Stimulated activated CD4-positive, alpha-beta T cell treated with anti-CD3 and anti-CD28 coated beads, Interleukin-4, amount 100 ng/mL, for 4 hours (primary cell): Measurements from ENCODE around the gene TOM1L2.
"Not testable (repeated sequence)": the region's sequence is repeated elsewhere in the genome, so short reads cannot be mapped to it uniquely, and the experiment has no call there.

Experiments used
- DNase-seq, 2 experiments: peaks; one replicate each; pipeline ENCODE4 v3.0.0-alpha.2; 2020

TOM1L2 gene

GRCh38 chr17:17814162-17815061 lies 157.8 kb downstream of the TOM1L2 start:
- DNase-seq, result no peak

DNA sequence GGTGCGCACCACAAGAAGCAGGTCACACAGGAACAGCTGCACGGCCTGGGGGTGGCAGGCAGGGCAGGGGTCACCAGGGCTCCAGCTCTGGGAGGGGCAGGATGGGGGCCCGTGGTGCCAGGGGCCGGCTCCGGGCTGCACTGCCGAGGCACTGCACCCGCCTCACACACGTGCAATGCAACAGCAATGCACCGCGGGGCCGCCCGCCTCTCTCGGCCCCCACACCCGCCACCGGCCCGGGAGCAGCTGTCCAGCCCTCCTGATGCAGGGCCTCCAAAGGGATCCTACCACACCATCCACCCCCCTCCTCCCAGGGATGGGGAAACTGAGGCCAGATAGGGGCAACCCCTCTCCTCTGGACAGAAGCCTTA lies 158.5 kb downstream of the TOM1L2 start:
- no peak for DNase-seq

- DNase-seq, result no peak
Measured at GRCh38 chr17:17813055-17813724, 159.0 kb downstream of the TOM1L2 start.

DNA sequence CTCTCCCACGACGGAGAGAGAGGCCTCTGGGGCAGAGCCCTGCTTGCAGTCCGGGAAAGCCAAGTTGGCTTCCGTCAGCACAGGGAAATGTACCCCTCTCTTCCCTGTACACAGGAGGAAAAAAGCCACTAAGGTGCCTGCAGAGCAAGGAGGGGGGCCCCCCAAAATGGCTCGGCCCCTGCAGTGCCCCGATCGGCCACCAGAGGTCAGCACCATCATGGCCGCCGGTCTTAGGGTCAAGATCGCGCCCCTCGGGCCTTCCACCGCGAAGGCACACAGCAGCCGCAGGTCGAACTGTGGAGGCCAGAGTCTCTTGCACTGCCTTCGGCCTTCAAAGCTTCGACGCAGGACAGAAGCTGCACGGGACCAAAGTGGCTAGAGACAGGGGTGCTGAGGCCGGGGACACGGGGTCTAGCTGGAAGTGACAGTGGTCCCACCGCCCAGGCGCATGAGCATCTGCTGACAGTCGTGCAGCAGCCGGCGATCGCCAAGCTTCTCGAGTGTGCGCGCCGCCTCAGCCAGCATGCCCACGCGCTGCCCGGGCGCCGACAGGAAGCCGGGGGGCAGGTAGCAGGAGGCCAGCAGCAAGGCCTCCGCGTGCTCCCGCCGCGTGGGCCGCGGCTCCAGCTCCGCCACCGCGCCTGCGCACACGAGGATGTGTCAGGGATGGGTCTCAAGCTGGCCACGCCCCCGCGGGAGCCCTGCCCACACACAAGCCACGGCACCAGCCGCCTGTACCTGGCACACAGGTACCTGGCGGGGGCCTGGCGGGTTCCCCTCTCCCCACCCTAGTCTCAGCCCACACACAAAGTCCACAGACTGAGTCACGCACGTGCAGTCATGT lies 159.8 kb downstream of the TOM1L2 start:
- peak; percentile 40 to 66 for DNase-seq

DNA sequence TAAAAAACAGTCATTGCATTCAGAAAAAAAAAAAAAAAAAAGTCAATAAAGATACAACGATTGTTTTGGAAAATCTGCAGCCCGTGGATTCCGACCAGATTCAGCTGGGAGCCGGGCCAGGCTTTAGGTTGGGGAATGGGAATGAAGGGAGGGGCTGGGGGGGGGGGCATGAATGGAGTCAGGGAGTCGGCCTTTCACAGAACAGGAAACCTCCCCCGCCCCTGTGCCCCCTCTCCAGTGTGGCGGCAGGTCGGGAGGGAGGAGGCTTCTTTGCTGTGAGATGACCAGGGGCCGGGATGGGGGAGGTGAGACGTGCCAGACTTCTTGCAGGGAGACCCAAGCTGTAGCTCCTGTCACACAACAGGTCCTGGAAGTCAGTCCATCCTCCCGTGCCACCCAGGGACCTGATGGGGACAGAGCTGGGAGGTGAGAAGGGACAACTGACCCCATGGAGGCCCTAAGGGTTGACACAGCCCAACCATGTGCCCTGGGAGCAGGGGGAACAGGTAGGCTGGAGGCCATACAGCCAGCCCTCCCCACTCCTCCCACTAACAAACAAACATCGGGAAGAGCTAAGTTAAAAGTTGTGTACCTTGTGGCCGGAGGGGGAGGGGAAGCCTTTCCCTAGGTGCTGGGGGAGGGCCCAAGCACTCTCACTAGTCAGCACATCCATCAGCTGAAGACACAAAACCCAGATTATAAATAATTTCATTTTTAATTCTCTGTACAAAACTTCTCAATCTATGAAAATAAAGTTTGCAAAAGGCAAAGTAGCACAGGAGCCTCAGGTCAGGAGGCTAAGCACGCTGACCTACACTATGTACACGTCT lies 160.6 kb downstream of the TOM1L2 start:
- no peak for DNase-seq

GRCh38 chr17:17810895-17811248 lies 161.3 kb downstream of the TOM1L2 start:
- no peak for DNase-seq

GRCh38 chr17:17810084-17810894 lies 161.9 kb downstream of the TOM1L2 start:
- DNase-seq, result no peak

DNA sequence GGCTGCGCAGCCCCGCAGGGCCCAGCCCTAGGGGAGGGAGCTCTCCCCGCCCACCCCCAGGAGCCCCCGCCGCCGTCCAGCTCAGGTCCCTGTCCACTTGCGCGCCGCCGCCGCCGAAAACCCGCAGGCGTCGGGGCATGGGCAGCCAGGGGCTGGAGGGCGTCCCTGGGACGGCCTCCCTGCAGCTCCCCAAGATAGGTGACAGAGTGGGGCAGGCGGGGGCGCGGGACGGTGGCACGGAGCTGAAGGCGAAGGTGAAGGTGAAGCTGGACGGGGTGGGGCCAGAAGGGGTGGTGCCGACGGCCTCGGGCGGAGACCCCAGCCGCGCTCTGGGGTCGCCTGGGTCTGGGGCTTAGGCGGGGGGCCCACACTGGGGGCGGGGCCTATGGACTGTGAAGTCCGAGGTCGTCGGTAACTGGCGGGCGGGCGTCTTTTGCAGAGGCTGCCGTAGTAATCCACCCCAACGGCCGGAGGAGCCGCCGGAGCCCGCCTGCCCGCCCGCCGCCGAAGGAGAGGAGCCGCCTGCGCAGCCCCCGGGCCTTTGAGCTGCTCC lies 162.6 kb downstream of the TOM1L2 start:
- DNase-seq, result no peak

DNA sequence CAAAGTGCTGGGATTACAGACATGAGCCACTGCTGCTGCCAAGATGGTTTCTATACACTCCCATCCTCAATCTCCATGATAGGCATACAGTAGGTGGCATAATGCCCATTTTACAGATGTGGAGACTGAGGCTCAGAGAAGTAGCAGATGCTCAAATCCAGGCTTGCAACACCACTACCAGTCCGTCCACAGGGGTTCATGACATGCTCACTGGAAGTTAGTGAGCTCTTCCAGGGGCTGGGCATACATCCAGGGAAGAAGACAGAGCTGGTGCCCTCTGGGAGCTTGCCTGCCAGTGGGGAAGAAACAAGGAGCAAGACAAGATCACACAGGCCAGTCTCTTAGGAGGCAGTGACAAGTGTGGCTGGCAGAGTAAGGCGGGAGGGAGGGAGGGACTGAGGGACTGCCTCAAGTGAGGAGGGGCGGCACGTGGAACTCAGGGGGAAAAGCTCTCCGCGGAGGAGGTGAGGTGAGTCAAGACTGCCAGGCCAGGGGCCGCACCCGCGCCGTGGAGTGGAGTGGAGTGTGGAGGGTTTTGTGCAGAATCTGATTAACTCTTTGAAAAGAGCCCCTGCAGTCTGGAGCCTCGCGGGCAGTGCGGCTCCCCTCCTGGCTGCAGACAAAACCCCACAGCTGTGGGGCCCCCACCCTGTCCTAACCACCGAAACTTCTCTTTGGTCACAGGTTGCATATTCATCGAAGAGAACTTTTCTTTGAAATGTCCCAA lies 163.3 kb downstream of the TOM1L2 start:
- no peak for DNase-seq

DNA sequence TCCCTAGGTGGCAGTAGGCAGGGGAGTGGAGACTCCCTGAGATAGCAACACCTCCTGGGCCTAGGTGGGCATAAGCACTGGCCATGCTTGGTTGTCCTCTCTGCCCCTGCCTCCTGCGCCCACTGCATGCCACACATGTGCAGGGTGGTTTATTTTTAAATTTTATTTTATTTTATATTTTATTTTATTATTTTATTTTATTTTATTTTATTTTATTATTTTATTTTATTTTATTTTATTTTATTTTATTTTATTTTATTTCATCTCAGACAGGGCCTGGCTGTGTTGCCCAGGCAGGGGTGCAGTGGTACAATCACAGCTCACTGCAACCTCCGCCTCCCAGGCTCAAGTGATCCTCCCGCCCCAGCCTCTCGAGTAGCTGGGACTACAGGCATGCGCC lies 164.0 kb downstream of the TOM1L2 start:
- not testable (repeated sequence) for DNase-seq

DNA sequence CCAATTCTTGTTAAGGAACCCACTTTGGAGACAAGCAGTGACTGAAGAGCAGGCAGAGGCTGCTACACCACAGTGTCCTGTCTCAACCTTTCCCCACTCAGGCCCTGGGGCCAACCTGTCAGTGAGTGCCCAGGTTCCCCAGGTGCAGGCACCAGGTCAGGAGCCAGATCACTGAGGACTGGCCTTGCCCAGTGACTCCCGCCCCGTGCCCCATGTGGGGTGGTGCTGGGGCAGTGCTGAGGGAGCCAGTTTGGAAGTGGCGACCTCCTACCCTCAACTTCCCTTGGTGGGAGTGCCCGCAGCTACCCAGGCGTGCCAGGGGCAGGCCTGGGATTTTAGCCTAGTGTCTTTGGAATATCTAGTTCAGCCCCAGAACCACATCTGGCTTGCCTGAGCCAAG lies 164.8 kb downstream of the TOM1L2 start:
- DNase-seq, result no peak

- no peak for DNase-seq
Measured at GRCh38 chr17:17806611-17807274, 165.5 kb downstream of the TOM1L2 start.

GRCh38 chr17:17806035-17806434 lies 166.2 kb downstream of the TOM1L2 start:
- no peak for DNase-seq

DNA sequence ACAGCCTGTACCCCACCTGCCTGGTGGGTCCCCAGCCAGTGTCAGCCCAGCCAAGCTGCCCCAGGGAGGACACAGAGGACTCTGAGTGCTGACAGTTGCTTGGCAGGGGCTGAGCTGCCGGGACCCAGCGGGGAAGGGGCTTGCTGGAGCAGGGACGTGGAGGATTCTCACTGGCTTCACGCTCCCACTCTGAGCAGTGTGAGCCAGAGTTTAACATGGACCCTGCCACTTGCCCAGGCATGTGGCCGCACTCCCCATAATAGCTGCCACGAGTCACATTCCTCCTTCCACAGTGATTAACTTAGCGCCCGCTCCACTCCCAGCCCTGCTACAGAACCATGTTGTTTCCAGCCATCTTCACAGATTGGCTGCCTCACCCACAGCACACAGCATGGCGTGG lies 166.6 kb downstream of the TOM1L2 start:
- DNase-seq, result no peak

DNA sequence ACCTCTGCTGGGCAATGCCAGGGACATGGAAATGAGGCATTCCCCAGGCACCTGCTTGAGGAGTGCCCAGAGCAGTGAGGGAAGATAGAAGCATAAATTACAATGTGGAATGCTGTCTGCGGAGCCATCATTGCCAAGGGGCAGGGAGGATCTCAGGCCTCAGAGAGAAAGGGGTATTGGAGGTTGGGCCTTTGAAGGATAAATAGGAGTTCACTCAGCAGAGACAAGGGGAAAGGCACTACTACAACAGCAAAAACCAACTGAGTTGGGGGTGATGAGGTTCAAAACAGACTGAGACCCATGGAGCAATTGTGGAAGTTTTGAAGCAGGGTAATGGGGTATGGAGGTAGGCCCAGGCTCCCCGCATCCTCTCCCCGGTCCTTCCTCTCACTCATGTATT lies 168.2 kb downstream of the TOM1L2 start:
- no peak for DNase-seq

- DNase-seq, result no peak
Measured at GRCh38 chr17:17801800-17802481, 170.3 kb downstream of the TOM1L2 start.

DNA sequence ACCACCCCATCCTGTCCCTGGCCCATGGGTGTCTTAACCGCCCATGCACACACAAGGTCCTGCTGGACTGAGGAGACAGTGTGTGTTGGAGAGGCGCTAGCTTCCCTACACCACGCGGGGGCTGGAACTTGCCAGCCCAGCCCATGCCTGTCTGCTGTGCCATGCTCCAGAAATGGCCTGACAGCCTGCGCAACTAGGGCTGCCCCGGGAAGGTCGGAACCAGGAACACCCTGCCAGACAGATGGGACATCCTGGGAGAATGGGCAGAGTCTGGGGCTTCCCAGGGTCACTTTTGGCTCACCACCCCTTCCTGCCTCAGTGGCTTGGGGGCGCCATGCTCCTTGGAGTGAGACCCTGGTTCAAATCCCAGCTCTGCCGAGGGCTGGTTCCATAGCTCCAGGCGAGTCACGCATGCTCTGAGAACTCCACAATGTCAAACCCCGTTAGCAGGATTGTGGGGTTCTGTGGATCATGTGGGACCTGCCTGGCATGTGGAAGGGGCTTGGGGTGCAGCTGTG lies 171.6 kb downstream of the TOM1L2 start:
- no peak for DNase-seq

DNA sequence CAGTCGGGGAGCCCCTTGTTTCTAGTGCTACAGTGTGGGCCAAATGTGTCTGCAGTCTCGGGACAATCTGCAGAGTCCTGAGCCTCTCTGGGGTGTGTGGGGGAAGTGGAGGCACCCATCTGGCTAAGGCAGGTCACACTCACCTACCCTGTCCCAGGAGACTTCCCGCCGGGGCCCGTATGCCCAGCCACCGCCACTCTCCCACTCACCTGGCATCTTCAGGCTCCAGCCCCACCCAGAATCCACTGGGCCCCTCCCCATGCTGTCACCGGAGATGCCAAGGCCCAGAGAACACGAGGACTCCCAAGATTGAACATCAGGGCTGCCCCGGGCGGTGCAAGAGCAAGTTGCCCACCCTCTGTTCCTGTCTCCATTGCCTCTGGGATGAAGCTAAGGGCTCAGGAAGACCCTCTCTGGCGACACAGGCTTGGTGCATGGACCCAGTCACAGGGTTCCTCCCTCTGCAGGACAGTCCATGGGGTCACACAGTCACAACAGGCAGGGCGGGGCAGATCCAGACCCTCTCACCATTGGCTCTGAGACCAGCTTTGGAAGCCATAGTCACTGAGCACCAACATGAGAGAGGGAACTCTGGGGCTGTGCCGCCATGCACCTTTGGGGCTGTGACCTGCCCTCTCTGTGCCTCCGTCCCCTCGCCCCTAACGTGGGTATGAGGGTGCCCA lies 173.5 kb downstream of the TOM1L2 start:
- DNase-seq, result no peak
